ENCODE results near the gene HMOX2.

- no peak for TF ChIP-seq E2F1 (CRISPR knock-in tag; IDR thresholded peaks at IDR 0.05)
- no peak for TF ChIP-seq CTCF (IDR thresholded peaks at IDR 0.05)
- TF ChIP-seq NR3C1 (CRISPR knock-in tag; conservative IDR thresholded peaks at IDR 0.05; ENCODE audit: low read depth): no peak
- no peak for TF ChIP-seq ARID4B (CRISPR knock-in tag; IDR thresholded peaks at IDR 0.05; ENCODE audit: borderline replicate concordance)
- no peak for TF ChIP-seq FOXP4 (CRISPR knock-in tag; IDR thresholded peaks at IDR 0.05)
- no peak for TF ChIP-seq ZNF232 (CRISPR knock-in tag; IDR thresholded peaks at IDR 0.05)
- no peak for TF ChIP-seq IRF2 (CRISPR knock-in tag; IDR thresholded peaks at IDR 0.05; ENCODE audit: borderline replicate concordance, low read depth)
Observed at GRCh38 chr16:4481963-4482362, 5.8 kb downstream of the HMOX2 start.

Data from WTC11 (cell line).